NAMALWA (cell line): ENCODE measurements around the gene ZNF41.

Experiments
- DNase-seq: peaks from one replicate; pipeline ENCODE4 v3.0.0-alpha.2; 2015; ENCODE audit warnings: low spot score

ZNF41 gene

DNA sequence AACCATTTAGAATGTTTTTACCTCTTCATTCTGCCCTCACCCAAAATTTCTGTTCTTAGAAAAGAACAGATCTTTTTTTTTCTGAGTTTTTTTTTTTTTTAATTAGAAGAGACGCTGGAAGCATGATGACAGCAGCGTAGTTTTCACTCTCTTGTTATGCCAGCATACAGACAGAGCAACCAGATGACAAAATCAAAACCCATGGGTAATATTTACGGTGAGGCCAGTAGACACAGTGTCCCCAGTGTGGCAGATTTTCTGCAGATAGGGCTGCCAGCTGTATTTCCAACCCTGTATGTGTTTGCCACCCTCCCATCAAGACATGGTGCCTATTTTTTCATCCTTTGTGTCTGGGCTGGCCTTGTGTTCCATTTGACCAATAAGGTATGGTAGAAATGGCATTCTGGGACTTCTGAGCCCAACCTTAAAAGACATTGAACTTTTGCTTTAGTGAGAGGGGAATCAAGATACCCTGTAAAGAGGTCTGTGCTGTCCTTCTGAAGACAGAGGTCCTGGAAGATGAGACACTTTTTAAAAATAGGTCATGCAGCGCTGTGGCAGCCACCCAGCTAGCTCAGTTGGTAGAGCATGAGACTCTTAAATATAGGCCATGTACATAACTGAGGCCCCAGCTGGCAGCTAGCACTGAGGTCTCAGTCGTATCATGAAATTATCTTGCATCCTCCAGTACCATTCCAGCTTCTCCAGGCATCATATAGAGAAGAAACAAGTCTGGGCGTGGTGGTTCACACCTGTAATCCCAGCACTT lies 6.7 kb upstream of the ZNF41 start:
- no peak for DNase-seq

DNA sequence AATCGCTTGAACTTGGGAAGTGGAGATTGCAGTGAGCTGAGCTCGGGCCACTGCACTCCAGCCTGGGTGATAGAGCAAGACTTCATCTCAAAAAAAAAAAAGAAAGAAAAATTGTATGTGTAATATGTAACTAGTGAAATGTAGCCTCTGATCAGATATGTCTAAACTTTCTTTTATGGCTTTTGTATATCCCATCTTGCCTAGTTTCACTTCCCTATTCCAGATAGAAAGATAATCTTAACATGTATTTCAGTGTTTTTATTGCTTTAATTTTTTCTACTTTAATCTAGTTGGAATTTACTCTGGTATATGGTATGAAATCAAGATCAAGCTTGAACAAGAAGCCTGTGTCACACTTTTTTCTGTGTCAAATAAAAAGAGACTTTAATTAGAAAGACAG lies 1.9 kb upstream of the ZNF41 start:
- peak; percentile 41 for DNase-seq

DNA sequence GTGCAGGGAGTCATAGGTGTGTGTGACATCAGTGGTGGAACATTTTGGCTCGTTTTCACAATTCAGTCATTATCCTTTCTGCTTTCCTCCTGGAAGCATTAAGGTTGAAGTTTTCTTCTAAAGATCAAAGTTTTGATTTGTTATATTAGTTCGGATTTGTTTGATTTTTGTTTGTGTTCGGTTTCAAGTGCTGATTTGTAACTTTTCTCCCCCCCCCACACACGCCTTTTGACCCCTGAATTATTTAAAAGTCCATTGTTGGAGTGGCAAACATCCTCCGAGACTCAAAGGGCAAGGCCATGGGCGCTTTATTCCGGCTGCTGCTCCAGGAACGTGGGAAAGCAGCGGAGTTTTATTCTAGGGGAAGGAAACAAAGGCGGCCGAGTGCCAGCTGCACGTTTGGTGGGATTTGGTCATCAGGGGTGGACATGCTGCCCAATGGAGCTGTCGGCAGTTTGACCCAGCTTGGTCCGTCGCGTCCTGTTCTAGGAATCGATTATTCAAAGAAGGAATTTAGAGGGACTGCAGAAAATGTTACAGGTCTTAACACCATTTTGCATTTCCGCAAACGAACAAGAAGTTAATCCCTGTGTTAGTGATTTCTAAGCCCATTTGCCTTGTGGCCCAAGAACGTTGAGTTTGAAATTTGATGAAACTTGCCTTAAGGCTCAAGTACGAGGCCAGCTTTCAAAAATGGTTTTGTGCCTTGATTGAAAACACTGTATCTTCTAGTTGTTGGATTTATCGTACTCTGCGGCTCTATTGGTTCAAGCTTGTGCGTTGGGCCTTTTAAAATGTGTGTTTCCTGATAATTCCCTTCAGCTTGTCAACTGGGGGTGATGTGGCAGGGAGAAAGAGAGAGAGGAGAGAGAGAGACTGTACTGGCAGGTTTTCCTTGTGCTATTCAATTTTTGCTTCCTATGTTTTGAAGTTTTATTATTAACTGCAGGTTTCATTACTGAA lies 565 bp upstream of the ZNF41 start:
- no peak for DNase-seq

DNA sequence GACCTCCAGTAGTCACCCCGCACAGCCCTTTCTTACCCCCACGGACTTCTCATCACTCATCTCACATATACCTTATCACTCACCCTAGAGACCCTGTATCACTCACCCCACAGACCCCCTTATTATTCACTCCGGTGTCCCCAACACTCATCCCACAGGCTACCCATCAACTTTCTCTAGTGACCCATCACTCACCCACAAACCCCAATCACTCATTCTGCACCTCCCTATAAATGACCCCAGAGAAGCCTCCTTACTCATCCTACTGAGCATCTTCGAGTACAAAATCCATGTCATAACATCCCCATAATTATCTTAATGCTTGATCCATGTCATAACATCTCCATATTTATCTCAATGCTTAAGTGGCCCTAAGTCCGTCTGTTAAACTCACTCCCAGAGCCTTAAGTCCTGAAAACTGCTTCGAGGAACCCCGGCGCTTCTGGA lies 934 bp downstream of the ZNF41 start:
- DNase-seq = no peak

DNA sequence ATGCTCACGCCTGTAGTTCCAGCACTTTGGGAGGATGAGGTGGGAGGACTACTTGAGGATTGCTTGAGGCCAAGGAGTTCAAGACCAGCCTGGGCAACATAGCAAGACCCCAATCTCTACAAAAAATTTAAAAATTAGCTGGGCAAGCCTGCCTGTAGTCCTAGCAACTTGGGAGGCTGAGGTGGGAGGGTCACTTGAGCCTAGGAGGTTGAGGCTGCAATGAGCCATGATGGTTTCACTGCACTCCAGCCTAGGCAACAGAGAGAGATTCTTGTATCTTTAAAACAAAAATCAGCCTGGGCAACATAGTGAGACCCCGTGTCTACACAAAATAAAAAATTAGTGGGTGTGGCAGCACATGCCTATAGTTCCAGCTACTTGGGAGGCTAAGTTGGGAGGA lies 1.9 kb downstream of the ZNF41 start:
- DNase-seq = no peak

DNA sequence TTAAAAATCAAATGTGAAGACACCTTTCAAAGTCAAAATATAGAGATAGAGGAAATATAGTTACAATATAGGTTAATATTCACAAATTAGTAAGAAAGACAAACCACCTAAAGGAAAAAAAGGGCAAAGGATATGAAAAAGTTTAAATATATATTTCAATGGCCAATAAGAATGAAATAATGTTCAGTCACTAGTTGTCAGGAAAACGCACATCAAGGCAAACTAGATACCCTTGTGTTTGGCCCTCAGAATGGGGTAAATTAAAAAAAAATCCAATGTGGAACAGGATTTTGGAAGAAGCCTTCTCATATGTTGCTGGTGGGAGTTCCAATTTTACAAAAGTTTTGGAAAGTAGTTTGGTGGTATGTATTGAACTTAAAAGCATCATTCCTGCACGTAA lies 2.4 kb downstream of the ZNF41 start:
- no peak for DNase-seq

DNA sequence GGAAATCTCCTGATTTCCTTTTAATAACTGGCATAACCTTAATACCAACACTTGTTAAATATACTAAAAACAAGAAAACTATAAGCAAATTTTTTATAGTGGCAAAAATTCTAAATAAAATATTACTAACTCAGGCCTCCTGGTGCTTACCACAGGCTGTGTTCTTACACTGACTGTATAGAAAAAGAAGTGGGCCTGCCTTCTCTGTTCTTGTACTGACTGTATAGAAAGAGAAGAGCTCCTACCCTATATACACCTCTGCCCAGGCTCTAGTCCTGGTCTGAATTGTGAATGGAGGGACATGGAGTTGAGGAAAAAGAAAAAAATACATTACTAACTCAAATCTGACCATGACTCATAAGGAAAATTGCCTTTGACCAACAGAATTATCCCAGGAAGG lies 7.5 kb downstream of the ZNF41 start:
- no peak for DNase-seq

DNA sequence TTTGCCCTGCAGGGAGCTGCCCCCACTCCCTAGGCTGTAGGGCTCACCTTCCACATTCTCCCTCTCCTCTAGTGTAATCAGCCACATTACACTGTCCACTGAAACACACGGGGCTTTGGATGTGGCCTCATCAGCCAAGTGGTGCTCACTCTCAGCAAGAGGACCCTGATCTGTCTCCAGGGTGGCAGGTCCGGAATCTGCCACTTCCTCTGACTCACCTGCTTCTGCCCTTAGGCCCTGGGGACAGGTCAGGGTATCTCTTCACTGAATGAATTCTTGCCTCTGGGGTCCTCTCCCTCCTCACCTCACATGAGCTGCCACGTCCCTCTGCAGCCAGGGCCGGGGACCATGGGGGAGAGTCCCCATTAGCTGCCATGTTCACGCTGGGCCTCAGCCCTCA lies 15.9 kb downstream of the ZNF41 start:
- no peak for DNase-seq

DNA sequence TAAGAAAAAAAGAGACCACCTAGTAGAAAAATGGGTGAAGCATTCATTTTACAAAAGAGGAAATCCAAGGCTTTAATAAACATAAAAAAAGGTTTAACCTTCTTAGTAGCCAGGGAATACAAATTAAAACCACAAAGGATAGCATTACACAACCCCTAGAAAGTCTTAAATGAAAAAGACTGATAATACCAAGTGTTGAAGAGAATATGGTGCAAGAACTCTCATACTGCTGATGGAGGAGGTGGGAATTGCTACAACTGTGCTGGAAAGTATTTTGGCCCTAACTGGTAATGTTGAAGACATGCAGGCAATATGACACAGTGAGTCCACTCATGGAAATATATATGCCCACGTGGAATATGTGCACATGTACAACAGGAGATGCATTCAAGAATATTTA lies 22.5 kb downstream of the ZNF41 start:
- DNase-seq = no peak

DNA sequence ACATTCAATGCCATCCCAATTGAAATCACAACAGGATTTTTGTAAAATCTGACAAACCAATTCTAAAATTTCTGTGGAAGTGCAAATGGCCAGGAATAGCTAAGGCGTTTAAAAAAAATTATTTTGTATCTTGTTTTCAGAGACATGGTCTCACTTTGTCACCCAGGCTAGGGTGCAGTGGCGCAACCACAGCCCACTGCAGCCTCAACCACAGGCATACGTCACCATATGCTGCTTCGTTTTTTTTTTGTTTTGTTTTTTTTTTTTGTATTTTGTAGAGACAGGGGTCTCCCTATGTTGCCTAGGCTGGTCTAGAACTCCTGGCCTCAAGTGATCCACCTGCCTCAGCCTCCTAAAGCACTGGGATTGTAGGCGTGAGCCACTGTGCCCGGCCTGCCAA lies 24.5 kb downstream of the ZNF41 start:
- DNase-seq = no peak

DNA sequence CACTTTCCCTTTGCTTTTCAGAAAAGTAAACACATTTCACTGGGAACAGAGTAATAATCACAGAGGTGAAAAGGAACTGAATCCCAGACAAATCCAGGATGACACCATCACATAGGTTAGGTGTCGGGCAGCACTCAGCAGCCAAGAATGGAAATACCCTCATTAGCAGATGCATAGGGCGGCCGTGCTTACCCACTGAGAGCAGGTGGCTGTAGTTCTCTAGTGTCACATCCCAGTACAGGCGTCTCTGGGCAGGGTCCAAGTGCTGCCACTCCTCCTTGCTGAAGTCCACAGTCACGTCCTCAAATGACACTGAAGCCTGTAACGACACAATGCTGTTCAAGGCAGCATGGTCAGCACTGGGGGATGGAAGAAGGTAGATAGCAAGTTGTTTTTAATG lies 26.9 kb downstream of the ZNF41 start:
- DNase-seq = no peak

DNA sequence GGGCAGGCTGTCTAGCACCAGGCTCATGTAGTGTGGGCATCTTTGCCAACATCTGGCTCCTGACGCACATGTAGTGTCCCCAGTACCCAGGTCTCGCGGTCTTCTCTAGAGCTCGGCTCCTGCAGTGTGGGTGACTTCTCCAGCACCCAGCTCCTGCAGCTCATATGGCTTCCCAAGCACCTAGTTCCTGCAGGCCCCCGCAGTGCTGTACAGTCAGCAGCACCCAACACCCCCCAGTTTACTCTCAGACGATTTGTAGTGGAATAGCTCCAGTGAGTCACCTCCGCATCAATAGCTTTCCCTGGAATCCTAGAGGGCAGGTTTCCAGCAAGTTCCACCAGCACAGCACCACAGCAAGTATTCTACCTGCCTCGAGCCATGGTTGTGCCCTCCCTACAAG lies 30.9 kb downstream of the ZNF41 start:
- no peak for DNase-seq

DNA sequence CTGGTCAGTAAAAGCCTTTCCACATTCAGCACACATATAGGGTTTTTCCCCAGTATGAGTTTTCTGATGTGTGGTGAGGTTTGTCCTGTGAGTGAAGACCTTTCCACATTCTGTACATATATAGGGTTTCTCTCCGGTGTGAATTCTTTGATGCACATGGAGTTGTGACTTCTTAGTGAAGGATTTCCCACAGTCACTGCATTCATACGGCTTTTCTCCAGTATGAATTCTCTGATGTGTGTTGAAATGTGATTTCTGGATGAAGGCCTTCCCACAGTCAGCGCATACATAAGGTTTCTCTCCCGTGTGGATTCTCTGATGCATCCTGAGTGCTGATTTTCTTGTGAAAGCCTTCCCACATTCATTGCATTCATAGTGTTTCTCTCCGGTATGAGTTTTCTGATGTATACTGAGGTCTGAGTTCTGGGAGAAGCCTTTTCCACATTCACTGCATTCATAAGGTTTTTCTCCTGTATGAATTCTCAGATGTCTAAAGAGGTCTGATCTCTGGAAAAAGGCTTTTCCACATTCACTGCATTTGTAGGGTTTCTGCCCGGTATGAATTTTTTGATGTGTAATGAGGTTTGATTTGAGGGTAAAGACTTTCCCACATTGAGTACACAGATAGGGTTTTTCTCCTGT lies 34.7 kb downstream of the ZNF41 start:
- no peak for DNase-seq

DNA sequence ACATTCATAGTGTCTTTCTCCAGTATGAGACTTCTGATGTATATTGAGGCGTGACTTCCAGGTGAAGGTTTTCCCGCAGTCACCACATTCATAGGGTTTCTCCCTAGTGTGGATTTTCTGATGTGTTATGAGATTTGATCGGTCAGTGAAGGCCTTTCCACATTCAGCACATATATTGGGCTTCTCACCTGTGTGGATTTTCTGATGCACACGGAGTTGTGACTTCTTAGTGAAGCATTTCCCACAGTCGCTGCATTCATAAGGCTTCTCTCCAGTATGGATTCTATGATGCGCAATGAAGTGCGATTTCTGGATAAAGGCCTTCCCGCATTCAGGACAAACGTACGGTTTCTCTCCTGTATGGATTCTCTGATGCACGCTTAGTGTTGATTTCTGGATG lies 35.4 kb downstream of the ZNF41 start:
- no peak for DNase-seq

DNA sequence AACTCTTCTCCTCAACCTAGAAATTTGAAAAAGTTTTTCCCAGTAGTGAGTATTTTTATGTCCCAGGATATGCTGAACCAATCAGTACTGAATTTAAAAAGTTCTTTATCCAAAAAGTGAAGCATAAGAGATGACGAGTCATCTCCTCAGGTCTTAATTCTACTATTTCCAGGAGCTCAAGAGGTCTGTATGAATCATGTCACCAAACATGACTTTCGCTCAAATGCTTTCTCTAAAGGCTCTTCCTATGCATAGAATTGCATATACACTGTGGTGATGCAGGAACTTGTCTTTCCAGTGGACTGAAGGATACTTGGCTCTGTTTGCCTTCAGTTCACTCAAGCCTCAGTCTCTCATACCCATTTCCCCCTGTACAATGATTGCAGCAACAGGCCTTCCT lies 36.1 kb downstream of the ZNF41 start:
- DNase-seq = no peak

DNA sequence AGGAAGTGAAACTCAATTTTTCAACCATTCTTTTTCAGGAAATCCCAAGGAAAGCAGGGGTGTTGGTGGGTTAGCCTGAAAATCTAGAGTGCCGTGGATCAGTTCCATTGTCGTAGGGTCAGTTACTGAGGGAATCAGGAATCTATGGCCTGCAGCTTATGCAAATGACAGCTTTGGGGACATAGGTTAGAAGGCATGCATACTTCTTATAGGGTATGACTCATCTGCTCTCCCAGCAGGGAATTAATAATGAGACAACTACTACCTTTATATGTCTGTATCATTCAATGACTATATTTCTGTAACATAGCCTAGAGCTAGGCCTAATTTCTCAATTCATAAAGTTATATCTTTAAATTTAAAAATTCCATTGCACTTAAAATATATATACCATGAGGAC lies 36.6 kb downstream of the ZNF41 start:
- DNase-seq = no peak

DNA sequence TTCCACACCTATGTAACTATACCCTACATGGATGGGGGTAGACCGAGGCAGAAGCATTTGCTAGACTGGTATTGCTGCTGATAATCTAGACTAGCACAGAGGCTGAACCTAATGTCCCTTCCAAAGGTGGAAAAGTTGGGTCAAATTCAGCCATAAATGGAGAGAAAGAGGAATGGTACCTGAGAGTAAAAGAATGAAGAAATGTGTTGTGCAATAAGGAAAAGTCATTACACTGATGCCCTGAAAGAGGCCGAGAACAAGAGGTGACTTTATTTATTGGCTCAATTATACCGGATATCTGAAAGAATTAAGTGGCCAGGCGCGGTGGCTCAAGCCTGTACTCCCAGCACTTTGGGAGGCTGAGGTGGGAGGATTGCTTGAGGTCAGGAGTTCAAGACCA lies 52.1 kb downstream of the ZNF41 start:
- no peak for DNase-seq

DNA sequence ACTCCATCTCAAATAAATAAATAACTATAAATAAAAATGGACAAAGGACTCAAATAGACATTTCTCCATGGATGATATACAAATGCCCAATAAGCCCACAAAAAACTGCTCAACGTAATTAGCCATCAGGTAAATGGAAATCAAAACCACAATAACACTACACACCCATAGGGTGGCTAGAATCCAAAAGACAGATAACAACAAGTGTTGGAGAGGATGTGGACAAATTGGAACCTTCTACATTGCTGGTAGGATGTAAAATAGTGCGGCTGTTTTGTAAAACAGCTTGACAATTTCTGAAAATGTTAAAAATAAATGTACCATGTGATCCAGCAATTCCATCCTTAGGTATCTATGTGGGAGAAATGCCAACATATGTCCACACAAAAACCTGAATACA lies 60.6 kb downstream of the ZNF41 start:
- no peak for DNase-seq

DNA sequence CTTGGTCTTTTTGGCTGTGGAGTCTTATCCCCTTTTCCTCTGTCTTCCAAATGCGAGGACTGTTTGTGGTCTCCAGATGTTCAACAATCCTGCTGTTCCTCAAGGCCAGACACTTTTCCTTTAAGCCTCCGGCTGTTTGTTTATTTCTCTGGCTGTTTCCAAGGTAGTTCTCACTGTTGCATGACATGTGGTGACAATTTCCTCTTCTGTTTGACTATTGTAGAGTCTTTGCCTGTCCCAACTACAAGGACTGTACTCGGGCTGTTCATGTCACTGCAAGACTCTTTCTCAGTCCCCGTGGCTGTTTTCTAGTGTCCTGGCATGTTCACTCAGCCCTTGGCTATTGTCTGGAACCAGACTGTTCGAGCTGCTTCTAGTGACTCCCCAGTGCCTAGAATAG lies 62.1 kb downstream of the ZNF41 start:
- peak; percentile 1 for DNase-seq

DNA sequence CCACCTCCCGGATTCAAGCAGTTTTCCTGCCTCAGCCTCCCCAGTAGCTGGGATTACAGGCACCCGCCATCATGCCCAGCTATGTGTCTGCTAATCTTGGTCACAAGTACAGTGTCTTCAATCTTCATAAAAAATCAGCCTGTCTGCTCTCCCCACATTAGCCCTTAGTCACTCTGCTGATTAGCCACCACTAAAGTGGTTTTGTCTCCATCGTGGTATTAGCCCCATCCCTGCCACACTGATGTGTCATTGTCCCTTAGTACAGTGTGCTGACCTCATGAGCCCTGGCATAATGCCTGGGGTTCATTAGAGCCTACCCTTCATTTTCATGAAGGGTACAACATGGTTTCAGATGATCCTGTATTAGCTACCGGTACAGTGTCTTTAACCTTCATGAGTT lies 62.8 kb downstream of the ZNF41 start:
- DNase-seq = no peak

DNA sequence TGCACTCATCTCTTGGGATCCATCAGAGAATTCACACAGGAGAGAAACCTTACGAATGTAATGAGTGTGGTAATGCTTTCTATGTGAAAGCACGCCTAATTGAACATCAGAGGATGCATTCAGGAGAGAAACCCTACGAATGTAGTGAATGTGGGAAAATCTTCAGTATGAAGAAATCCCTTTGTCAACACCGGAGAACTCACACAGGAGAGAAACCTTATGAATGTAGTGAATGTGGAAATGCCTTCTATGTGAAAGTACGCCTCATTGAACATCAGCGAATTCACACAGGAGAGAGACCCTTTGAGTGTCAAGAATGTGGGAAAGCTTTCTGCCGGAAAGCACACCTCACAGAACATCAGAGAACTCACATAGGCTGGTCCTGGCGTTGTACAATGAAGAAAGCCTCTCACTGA lies 69.8 kb downstream of the ZNF41 start:
- peak; percentile 6 for DNase-seq
